Measurements from ENCODE around the gene PDCD1.
"Not testable (repeated sequence)": the region's sequence is repeated elsewhere in the genome, so short reads cannot be mapped to it uniquely, and the experiment has no call there.

The PDCD1 gene

GRCh38 chr2:241800198-241800903 is 58.3 kb downstream of the PDCD1 start:
- not testable (repeated sequence) for DNase-seq (ENCODE audit: low spot score)
